Stimulated activated CD4-positive, alpha-beta T cell treated with anti-CD3 and anti-CD28 coated beads, Interleukin-1b, Interleukin-23, amount 100 ng/mL, for 24 hours (primary cell): ENCODE measurements around the gene SLFNL1.

Experiments used
- DNase-seq, 4 experiments: peaks; one replicate each; pipeline ENCODE4 v3.0.0-alpha.2; 2020; ENCODE audit warnings: low read depth in 4 of 4, low spot score in 1 of 4

The SLFNL1 gene

GRCh38 chr1:40966417-40966816, 55.1 kb downstream of the SLFNL1 start:
- no peak for DNase-seq
